ENCODE measurements around the gene RIT2. TPM values are rescaled to one million over a fixed set of nuclear protein-coding genes. Genes with fewer than 3 reads are reported as not detected.

RIT2 gene
- total RNA-seq, 1 donor from 2014 or later = not detected

- Histone ChIP-seq H3K4me3 (ENCODE audit: low read depth, low read length) (no peak overlapping the region), H3K36me3 (ENCODE audit: control insufficient read depth, insufficient read depth, low read length) (no peaks in the 10 kb centered on the region), H3K27me3 (ENCODE audit: control insufficient read depth, insufficient read depth, low read length) (no peaks in the 10 kb centered on the region)
- no peak for TF ChIP-seq CTCF (IDR thresholded peaks at IDR 0.05; ENCODE audit: insufficient read depth, low read length, poor library complexity, severe bottlenecking)
- DNase-seq (ENCODE audit: low read depth) = no peak
Observed at GRCh38 chr18:42778024-42778423, 337.5 kb downstream of the RIT2 start.

- TF ChIP-seq CTCF (IDR thresholded peaks at IDR 0.05; ENCODE audit: insufficient read depth, low read length, poor library complexity, severe bottlenecking) = no peak
- H3K4me3 ChIP-seq (ENCODE audit: low read depth, low read length) = no peak overlapping the region
- H3K27me3 ChIP-seq (ENCODE audit: control insufficient read depth, insufficient read depth, low read length) = no peaks in the 10 kb centered on the region
- no peaks in the 10 kb centered on the region for H3K36me3 ChIP-seq (ENCODE audit: control insufficient read depth, insufficient read depth, low read length)
- DNase-seq (ENCODE audit: low read depth) = no peak
Observed at GRCh38 chr18:42773870-42774269, 341.6 kb downstream of the RIT2 start.

GRCh38 chr18:42771936-42772335 lies 343.5 kb downstream of the RIT2 start:
- Histone ChIP-seq H3K27me3 (ENCODE audit: control insufficient read depth, insufficient read depth, low read length) (no peaks in the 10 kb centered on the region), H3K36me3 (ENCODE audit: control insufficient read depth, insufficient read depth, low read length) (no peaks in the 10 kb centered on the region), H3K4me3 (ENCODE audit: low read depth, low read length) (no peak overlapping the region)
- DNase-seq (ENCODE audit: low read depth) = no peak
- TF ChIP-seq CTCF (IDR thresholded peaks at IDR 0.05; ENCODE audit: insufficient read depth, low read length, poor library complexity, severe bottlenecking) = no peak

- H3K4me3 ChIP-seq (ENCODE audit: low read depth, low read length) = no peak overlapping the region
- DNase-seq (ENCODE audit: low read depth) = no peak
Observed at GRCh38 chr18:42765302-42765701, 350.2 kb downstream of the RIT2 start.

GRCh38 chr18:42760290-42760689 lies 355.2 kb downstream of the RIT2 start:
- TF ChIP-seq CTCF (IDR thresholded peaks at IDR 0.05; ENCODE audit: insufficient read depth, low read length, poor library complexity, severe bottlenecking) = no peak

More at GRCh38 chr18:42765302-42765701, 350.2 kb downstream of the RIT2 start:
- TF ChIP-seq CTCF (IDR thresholded peaks at IDR 0.05; ENCODE audit: insufficient read depth, low read length, poor library complexity, severe bottlenecking) = no peak
- Histone ChIP-seq H3K36me3 (ENCODE audit: control insufficient read depth, insufficient read depth, low read length) (no peaks in the 10 kb centered on the region), H3K27me3 (ENCODE audit: control insufficient read depth, insufficient read depth, low read length) (no peaks in the 10 kb centered on the region)

GRCh38 chr18:42758852-42759251 lies 356.6 kb downstream of the RIT2 start:
- TF ChIP-seq CTCF (IDR thresholded peaks at IDR 0.05; ENCODE audit: insufficient read depth, low read length, poor library complexity, severe bottlenecking) = no peak
- Histone ChIP-seq H3K36me3 (ENCODE audit: control insufficient read depth, insufficient read depth, low read length) (no peaks in the 10 kb centered on the region), H3K4me3 (ENCODE audit: low read depth, low read length) (no peak overlapping the region), H3K27me3 (ENCODE audit: control insufficient read depth, insufficient read depth, low read length) (no peaks in the 10 kb centered on the region)
- DNase-seq (ENCODE audit: low read depth) = no peak

More at GRCh38 chr18:42760290-42760689, 355.2 kb downstream of the RIT2 start:
- Histone ChIP-seq H3K36me3 (ENCODE audit: control insufficient read depth, insufficient read depth, low read length) (no peaks in the 10 kb centered on the region), H3K4me3 (ENCODE audit: low read depth, low read length) (no peak overlapping the region), H3K27me3 (ENCODE audit: control insufficient read depth, insufficient read depth, low read length) (no peaks in the 10 kb centered on the region)
- no peak for DNase-seq (ENCODE audit: low read depth)
